NCI-H1694 treated with DMSO at 0.1 percent for 48 hours (cell line): Measurements from ENCODE around the gene C20orf173.
"Not testable (repeated sequence)": the region's sequence is repeated elsewhere in the genome, so short reads cannot be mapped to it uniquely, and the experiment has no call there.

ENCODE experiments used
- DNase-seq: peaks from one replicate; lab custom pipeline; 2025; lab: John Stamatoyannopoulos, UW

Gene C20orf173

DNA sequence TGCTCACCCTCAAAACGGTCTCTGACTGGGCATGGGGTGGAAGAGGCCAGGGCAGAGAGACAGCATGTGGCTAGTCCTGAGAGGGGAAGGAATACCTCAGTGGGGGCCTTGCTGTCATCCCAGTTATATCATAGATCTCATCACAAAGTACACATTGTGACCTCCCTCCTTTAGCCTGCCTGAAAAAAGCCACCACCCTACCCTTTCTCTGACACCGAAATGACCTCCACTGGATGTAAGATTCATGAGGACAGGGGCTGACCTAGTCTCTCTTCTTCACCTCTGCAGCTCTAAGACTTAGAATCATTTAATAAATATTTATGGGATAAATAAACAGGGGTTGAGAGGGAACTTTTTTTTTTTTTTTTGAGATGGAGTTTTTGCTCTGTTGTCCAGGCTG, at the start of gene C20orf173:
Gene C20orf173 (minus strand): TSS at position 101 of the 400 bp plus-strand sequence. CDS start 279 bp downstream, outside the sequence.
- DNase-seq: no peak

DNA sequence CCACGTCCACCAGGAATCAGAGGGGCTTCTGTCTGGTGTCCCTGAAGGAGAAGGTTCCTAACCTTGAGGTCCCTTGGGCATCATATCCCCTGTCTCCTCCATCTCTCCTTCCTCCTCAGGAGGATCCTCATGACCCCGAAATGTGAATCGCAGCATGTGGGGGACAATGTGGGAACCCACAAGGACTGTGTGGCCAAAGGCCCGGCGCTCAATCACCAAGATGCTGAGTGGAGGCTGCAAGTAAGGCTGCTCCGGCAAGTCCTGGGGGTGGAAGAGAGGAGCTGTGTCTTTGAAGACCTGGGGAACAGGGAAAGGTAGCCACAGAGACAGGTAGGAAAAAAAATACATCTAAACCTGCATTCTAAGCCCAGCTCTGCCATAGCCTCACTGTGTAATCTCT, 49.7 kb upstream of the C20orf173 start:
- no peak for DNase-seq

DNA sequence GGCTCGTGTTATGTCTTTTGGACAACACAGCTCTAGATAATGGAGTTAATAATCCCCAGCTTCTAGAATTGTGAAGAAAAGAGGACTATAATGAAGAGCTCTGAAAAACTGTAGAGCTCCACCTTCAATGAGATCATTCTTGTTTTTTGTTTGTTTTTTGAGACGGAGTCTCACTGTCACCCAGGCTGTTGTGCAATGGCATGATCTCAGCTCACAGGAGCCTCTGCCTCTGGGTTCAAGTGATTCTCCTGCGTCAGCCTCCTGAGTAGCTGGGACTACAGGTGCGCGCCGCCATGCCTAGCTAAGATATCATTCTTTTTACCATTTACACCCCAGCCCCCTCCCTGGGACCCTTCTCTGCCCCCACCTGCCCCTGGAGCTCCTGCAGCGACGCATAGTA, 49.0 kb upstream of the C20orf173 start:
- DNase-seq: no peak

DNA sequence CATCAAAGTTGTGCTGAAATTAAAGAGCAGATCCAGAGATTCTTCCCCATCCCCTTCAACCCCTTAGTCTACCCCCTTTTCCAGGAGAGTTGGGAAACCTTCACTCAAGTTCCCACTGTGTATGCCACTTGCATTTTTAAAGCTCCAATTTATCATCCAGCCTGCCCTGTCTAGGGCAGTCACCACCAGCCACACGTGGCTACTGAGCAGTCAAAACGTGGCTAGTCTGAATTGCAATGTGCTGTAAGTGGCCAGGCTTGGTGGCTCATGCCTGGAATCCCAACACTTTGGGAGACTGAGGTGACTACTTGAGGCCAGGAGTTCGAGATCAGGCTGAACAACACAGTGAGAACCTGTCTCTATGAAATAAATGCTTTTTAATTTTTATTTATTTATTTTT, 47.4 kb upstream of the C20orf173 start:
- no peak for DNase-seq

DNA sequence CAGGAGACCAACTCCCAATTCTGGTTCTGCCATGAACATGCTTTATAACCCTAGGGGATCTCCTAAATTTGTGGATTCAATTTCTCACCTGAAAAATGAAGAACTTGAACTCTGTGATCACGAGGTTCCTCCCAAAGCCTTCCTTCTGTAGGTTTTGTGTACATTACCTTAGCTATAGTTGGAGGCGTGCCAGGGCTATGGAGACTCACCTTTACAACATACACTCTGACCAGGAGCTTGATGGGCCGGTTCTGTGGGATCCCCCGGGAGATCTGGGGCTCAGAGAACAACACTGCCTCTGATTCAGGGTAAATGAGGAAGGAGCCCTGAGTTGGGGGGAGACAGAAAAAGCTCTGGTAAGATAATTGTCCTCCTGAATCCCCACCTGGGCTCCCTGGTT, 46.5 kb upstream of the C20orf173 start:
- DNase-seq: no peak

GRCh38 chr20:35572838-35573237, 43.4 kb upstream of the C20orf173 start:
- no peak for DNase-seq

DNA sequence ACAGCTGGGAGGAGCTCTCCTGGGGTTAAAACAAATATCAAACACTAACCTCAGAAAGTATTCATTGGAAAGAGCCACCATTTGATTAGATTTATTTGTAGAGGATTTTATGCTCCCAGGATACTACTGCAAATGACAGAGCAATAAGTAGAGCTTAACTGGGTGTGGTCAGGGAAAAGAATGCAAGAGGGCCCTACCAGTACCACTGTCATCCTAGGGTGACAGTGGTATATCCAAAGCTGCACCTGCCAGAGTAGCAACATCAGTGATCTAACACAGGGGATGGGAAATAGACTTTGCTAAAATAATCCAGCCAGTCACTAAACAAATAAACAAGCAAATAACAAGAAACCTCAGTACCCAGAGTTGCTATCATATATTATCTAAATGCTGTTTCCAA, 42.1 kb upstream of the C20orf173 start:
- no peak for DNase-seq

DNA sequence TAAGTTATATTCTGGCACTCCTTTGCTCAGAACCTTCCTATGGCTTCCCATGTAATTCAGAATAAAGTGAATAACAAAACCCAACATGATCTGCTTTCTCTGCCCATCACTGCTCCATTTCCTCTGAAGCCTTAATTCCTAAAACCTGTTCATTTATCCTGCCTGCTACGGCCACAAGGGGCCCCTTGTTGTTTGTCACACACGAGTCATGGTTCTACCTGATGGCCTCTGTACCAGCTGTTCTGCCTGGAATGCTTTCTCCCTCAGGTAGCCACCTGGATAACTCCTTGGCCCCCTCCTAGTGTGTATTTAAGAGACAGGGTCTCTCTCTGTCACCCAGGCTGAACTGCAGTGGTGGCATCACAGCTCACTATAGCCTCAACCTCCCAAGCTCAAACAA, 39.2 kb upstream of the C20orf173 start:
- DNase-seq: no peak

DNA sequence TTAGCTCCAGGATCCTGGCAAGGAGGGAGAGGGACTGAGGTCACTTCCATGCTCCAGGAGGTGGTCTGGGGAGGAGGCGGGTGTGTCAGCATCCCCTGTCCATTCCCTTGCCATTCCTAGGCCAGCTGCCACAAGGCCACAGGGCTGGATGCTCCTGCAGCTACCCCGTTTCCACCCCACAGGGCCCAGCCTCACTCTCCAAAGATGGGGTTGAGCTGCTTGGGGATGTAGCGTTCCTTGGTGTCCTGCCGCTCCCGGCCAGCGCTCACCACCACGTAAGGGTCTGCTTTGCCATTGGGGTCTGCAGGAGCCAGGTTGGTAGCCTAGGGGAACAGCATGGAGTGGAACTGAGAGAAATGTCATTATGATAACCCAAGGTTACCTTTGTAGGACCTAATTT, 35.5 kb upstream of the C20orf173 start:
- DNase-seq: no peak

DNA sequence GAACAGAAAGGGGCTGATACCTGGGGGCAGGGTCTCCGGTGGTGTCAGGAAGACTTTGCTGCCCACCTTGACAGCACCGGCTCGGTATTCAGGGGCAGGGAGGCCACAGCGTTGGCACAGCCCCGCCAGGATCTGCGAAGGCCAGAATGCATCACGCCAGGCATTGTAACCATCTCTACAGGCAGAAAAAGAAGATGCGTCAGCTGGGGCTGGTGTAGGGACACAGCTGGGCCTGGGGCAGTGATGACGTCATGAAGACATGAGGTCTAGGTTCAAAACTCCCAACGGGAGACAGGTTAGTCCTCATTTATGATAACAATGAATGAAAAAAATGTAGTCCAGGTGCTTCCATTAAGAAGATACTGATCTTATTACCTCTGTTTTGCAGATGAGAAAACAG, 34.4 kb upstream of the C20orf173 start:
- DNase-seq: no peak

DNA sequence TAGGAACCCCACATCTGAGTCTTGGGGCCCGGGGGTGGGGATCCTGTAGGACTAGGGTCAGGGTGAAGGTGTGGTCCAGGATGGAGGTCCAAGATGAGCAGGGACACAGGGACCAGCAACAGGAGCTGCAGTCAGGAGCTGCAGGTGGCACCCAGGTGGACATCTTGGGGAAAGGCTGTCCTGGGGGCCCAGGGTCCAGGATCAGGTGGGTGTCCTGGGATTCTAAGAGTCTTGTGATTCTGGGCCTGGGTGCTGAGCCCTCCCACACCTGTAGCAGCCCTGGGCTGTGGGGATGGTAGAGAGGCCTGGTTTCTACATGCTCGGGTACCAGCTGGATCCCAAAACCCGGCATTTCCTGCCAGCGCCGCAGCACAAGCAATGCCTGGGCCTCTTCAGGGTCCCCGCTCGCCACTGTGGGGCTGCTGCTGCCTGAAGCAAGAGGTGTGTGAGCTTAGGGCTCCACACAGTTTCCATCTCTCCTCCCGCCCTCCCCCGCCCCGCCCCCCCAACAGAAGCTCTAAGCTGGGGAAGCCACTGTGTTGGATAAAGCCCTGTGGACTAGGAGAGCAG, 33.2 kb upstream of the C20orf173 start:
- no peak for DNase-seq

DNA sequence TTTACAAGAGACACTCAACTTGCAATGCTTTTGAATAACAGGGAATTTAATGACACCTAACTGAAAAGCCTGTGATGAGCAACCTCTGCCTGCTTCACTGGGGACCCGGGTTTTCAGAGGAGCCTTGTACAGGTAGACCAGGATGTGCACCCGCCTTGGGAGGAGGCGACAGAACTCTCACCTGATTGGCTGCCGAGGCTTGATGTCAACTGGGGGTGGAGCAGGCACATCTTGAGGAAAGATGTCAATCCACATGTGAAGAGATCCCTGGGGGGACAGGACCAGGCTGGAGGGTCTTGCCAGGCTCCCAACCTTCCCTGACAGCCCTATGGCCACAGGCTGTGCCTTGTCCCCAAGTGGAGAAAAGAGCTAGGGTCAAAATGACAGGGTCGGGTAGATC, 32.2 kb upstream of the C20orf173 start:
- no peak for DNase-seq

DNA sequence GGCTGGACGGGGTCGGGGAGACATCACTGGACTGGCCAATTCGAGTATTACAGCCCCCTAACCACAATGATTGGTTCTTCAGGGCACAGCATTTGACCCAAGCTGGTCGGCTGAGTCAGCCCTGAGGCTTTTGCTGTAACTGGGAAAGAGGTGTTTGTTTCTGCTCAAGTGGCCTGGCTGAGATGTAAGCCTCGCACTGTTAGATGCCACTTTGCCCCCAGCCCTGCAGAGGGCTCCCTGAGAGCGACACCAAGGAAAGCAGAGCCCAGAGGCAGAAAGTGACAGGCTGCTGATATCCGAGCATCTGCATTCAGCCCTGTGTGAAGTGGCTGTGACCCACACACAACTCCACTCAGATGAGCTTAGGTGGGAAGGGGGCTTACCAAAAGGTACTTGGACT, 31.8 kb upstream of the C20orf173 start:
- no peak for DNase-seq

DNA sequence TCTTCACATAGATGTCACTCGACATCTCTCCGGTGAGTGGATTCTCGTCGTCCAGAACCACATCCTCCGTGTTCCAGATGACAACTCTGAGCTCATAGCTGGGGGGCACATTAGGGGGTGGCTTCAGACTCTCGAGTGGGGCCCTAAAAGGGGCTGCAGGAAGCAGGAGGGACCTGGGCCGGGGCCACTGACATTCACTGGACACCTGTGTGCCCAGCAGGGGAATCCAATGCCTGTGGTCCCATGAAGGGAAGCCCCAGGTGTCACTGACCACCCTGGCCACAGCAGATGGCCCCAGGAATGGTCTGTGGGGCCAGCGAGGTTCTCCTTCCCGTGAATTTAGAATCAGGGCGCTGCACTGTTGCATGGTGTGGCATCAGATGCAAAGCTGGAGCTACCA, 31.1 kb upstream of the C20orf173 start:
- DNase-seq: no peak

DNA sequence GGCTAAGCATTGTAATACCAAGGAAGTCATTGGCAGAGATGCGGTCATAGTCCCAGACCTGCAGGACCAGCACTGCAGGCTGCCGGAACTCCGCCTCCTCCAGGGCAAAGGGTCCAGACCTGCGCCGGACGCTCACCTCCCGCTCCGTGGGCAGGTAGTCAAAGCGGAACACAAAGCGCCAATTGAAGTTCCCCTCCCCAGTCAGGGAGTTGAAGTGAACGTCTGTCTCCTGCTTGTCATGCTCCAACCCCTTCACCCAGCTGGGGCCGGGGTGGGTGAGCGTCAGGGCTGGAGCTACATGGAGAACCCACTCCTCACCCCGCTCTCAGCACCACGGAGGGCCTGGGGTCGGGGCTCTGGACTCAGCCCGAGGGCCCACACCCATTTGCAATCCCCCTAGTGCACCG, 30.7 kb upstream of the C20orf173 start:
- no peak for DNase-seq

DNA sequence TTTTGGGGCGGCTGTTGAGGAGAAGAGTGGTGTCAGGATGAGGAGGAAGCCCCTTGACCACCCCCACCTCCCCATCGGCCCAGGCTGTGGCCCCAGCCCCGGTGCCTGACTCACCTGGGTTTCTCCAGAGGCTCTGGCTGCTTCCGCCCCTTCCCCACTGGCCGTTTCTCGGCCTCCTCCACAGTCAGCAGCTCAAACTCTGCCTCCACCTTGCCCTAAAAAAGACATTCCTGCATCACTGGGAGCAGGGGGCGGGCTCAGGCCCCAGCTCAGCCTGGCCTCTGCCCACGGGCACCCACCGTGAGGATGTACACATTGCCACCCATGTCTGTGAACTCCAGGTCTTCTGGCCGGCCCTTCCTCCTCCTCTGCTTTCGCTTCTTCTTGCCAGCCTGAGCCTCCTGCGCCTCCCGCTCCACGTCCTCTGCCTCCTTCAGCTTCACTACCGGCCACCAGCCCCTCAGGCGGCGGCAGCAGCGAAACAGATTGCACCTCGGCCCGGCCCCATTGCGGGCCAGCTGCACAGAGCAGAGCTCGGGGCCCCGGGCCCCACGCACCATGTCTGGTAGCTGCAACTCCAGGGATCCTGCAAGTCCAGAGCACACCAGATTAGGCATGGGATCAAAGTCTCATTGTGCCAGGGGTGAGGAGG, 29.7 kb upstream of the C20orf173 start:
- DNase-seq: no peak

GRCh38 chr20:35558451-35558850, 29.0 kb upstream of the C20orf173 start:
- no peak for DNase-seq

- DNase-seq: no peak
These were observed 27.4 kb upstream of the C20orf173 start for GRCh38 chr20:35556871-35557270.

- no peak for DNase-seq
These were observed 26.6 kb upstream of the C20orf173 start for GRCh38 chr20:35555951-35556645.

GRCh38 chr20:35555461-35555860, 26.0 kb upstream of the C20orf173 start:
- not testable (repeated sequence) for DNase-seq

DNA sequence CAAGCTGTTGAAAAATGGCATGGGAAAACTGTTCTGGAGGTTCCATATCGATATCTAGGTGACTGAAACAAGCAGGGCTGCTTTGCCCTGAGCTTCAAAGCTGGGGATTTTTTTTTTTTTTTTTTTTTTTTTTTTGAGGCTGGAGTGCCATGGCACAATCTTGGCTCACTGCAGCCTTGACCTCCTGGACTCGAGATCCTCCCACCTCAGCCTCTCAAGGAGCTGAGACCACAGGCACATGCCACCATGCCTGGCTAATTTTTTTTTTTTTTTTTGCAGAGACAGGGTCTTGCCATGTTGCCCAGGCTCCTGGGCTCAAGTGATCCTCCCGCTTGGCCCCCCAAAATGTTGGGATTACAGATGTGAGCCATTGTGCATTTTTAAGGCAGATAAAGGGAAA, 23.5 kb upstream of the C20orf173 start:
- no peak for DNase-seq

DNA sequence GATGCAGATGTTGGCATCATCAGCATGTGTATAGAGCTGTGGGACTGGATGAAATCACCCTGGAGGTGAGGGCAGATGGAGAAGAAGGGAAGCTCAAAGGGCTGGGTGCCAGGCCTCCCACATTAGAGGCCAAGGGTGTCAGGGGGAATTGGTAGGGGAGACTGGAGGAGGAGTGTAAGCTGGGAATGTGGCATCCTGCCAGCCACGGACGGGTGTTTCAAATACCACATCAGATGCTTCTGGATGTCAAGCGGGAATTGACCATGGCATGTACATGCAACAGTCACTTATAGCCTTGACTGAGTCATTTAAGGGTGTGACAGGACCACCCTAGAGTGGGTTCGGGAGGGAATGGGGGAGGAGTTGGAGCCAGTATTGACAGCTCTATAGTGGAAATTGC, 22.1 kb upstream of the C20orf173 start:
- no peak for DNase-seq

GRCh38 chr20:35547329-35547728, 17.9 kb upstream of the C20orf173 start:
- DNase-seq: no peak

DNA sequence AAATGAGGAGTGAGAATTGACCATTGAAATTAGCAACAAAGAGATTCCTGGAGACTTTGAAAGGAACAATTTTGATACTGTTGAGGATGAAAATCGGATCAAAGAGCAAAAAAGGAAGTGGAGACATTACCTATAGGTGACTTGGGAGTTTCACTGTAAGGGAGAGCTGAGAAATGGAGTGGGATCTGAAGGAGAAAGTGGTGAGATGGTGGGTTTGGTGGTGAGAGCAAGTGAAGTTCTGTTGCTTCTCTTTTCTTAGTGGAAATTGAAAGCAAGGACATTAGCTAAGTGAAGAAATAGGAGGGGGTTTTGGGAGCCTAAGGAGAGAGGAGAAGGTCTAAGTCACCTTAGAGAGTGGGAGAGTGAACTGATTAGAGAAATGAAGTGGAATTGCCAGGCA, 16.7 kb upstream of the C20orf173 start:
- DNase-seq: no peak
